ENCODE results near the gene RBBP8.

The RBBP8 gene

DNA sequence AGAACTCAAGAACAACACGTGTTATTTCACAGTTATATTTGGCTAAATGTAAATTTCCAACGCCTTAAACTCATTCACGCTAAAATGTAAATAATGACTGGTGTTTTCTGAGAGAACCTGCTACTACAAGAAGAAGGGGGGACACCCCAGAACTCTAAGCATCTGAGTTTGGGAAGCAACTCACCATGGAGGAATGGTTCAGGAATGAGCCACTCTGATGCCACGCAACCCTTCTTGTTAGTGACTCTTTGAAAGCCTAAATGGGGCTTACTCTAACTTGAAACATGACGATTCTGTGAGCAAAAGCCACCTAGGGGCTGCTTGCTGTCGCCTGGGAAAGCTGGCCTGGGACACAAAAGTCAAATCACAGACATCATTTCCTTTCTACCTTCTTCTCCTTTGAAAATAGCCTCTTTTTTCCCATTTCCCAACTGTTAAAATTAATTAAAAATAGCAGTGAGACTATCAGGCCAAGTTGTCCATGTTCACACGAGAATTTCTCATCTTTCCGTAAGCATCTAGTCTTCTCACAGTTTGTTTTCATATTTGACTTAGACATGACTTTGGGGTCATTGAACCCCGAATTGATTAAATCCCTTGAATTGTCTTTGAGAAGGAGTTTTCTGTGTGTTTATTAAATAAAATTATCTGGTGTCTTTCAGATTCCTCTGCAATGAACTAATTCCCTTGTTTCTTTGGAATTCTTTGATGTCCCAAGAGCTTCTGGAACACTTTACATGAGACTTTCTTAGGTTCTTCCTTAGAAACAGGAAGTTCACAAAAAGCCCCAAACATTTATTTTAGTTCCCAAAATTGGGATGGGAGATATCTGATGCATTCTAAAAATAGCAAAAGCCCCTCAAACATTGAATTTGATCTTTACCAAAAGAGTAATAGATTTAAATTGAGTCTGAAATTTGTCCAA lies 126.7 kb downstream of the RBBP8 start:
- FAIRE-seq (no peak), DNase-seq (ENCODE audit: low spot score) (no peak)

DNA sequence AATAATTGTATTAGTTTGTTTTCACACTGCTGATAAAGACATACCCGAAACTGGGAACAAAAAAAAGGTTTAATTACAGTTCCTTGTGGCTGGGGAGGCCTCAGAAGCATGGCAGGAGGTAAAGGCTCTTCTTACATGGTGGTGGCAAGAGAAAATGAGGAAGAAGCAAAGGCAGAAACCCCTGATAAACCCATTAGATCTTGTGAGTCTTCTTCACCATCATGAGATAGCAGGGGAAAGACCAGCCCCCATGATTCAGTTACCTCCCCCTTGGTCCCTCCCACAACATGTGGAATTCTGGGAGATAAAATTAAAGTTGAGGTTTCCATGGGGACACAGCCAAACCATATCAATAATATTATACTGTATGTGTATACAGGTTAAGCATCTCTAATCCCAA lies 128.9 kb downstream of the RBBP8 start:
- no peak for FAIRE-seq
- no peak for DNase-seq (ENCODE audit: low spot score)

DNA sequence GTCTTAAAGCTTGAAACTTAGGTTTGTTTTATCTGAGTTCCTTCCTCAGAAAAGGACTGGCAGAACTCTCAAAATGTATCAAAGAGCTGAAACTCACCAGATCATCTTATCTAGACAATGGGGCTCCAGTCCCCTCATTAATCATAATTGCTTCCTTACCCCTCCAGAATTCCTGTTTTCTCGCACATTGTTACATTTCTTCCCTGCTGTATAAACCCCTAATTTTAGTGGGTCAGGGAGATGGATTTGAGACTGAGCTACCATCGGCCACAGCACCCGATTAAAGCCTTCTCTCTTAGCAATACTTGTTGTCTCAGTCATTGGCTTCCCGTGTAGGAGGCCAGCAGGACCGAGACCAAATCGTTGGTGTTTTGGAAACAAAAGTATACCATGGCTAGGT lies 130.4 kb downstream of the RBBP8 start:
- DNase-seq (ENCODE audit: low spot score), result no peak
- no peak for FAIRE-seq

DNA sequence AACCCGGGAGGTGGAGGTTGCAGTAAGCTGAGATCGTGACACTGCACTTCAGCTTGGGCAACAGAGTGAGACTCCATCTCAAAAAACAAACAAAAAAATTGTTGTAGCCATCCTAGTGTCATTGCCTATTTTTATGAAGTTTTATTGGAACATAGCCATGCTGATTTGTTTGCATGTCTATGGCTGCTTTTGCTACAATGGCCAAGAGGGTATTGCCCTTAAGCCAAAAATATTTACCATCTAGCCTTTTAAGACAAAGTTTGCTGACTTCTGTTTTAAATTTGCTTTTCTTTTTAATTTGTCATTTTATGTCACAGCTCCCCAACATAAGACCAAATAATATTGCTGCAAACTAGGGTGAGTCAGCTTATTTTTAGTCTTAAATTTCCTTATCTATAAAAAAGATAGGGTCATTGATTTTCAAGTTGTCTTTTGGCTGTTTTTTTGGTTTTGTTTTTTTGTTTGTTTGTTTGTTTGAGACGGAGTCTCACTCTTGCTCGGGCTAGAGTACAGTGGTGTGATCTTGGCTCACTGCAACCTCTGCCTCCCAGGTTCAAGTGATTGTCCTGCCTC lies 132.2 kb downstream of the RBBP8 start:
- no peak for FAIRE-seq
- DNase-seq (ENCODE audit: low spot score), result no peak

DNA sequence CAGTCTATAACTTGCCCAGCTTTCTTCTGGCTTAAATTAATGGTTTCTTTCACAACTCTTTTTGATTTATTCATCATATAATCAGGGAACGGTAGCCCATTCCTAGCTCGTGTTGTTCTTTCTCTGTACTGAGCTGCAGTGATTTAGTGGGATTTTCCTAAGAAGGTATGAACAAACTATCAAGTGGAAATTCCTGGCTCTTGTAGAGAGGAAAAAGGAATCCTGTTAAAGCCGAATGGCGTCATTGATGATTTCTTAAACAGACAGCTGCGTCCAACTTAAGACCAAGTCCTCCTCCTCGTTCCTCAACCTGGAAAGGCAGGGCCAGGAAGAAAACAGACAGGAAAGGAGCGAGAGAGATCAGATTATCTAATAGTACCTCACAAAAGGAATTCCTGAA lies 132.9 kb downstream of the RBBP8 start:
- FAIRE-seq (no peak), DNase-seq (ENCODE audit: low spot score) (no peak)

DNA sequence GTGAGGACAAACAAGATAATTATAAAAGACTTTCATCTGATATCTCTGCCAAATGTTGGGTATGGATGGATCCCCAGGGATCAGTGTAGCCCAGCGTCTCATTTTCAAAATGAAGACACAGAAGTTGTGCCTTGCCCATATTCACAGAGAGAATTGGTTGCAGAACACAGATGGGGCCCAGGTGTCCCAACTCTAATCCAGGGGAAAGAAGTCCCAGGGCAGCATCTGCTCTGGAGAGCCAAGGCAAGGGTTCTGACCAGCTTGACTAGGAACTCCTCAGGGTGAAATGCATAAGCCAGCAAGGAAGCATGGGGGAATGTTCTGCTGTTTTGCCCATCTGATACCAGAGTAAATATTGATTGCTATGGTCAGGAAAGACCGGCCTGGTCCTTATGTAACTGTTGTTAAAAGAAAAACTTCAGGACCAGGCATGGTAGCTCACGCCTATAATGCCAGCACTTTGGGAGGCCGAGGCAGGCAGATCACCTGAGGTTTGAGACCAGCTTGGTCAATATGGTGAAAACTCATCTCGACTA lies 133.4 kb downstream of the RBBP8 start:
- no peak for DNase-seq (ENCODE audit: low spot score)
- FAIRE-seq, result no peak

DNA sequence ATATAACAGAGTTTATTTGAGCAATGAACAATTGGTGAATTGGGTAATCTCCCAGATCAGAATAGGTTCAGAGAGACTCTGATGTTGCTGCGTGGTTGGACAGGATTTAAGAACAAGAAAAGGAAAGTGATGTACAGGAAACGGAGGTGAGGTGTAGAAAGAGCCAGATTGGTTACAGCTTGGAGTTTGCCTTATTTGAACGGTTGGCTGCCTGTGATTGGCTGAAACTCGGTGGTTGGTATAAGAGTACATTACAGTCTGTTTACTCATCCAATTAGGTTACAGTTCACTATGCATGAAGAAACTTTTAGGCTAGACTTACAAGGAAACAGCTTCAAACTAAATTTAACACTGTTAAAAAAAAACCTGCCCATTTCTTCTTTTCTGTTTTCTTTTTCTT lies 134.1 kb downstream of the RBBP8 start:
- FAIRE-seq (no peak), DNase-seq (ENCODE audit: low spot score) (peak; percentile 37)

DNA sequence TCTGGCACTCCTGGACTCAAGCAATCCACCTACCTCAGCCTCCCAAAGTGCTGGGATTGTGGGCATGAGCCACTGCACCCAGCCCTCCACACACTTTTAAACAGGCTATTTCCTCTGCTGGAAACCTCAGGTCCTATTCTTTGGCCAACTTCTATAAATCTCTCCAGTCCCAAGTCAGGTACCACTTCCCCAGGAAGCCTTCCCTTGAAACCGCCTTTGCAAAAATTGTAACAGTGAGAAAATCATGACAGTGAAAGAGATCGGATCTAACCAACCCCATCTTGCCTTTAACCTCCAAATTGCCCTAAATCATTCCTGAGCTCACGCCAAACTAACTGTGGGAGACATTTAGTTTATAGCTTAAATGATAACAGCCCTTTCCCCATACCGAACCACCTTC lies 134.9 kb downstream of the RBBP8 start:
- no peak for DNase-seq (ENCODE audit: low spot score)
- no peak for FAIRE-seq

DNA sequence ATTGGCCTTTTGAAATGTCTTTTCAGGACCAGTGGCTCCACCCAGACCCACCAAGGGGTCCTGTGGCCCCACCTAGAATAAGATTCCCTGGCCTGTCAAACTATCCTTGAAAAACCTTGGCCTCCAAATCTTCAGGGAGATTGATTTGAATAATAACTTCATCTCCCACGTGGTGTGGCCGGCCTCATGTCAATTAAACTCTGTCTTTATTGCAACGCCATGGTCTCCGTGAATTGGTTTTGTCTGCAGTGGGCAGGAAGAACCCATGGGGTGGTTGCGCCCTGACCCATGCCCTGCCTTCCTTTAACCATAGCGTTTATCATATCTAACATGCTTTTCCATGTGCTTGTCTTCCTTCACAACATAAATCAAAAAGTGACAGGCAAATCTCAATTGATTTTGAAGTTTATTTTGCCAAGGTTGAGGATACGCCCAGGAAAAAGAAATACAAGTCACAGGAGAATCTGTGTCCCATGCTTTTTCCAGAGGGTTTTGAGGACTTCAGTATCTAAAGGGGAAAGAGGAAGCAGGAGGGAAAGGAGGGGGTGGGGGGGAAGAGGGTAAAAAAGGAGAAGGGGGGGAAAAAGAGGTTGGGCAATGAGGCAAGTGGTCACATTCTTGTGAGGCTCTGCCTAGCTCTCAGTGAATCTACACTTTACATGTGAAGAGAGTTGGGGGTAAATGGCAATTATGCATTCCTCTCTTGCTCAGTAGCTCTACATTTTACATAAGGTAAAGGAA lies 135.6 kb downstream of the RBBP8 start:
- no peak for FAIRE-seq

DNA sequence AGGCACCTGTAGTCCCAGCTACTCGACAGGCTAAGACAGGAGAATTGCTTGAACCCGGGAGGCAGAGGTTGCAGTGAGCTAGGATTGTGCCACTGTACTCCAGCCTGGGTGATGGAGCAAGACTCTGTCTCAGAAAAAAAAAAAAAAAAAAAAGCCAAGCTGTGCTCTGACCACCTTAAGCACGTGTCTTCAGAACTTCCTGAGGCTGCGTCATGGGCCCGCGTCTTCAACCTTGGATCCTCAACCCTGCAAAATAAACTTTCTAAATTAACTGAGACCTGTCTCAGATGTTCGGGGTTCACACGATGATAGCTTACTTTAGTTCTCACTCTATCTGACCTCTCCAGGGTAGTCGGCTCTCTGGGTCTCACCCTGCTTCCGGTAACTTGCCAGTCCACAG lies 136.4 kb downstream of the RBBP8 start:
- FAIRE-seq, result no peak

More for the DNA sequence above, 135.6 kb downstream of the RBBP8 start:
- no peak for DNase-seq (ENCODE audit: low spot score)

DNA sequence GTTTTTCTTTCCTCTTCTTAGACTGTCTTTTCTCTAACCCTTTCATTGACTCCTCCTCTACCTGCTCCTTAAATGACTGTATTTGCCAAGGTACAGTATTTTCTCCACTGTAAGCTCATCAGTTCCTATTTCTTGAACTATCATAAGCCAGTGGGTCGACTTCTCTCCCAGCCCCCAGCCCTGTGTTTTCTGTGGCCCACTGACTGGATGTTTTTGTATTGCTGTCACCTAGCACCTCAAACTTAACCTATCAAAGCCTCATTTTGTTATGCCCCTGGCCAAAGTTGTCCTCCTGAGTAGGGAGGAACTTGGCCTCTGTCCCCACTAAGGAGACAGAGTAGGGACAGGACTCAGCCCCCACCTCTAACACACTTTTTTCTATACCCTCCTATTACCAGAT lies 136.8 kb downstream of the RBBP8 start:
- FAIRE-seq (no peak), DNase-seq (ENCODE audit: low spot score) (no peak)

More for the DNA sequence above, 136.4 kb downstream of the RBBP8 start:
- DNase-seq (ENCODE audit: low spot score), result no peak

DNA sequence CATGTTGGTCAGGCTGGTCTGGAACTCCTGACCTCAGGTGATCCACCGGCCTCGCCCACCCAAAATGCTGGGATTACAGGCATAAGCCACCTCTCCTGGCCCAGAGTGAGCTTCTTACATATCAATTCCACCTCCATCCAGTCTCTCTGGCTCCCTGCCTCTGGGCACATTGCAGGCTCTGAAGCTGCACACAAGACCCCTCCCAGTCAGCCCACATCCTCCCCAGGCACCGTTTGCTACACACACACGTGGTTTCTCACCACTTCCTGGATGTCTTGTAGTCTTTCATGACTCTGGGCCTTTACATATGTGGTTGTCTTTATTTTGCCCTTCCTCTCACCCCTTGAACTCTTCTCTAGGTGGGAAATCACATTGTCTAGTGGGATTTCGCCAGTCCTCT lies 138.2 kb downstream of the RBBP8 start:
- FAIRE-seq (no peak), DNase-seq (ENCODE audit: low spot score) (peak; percentile 21)

DNA sequence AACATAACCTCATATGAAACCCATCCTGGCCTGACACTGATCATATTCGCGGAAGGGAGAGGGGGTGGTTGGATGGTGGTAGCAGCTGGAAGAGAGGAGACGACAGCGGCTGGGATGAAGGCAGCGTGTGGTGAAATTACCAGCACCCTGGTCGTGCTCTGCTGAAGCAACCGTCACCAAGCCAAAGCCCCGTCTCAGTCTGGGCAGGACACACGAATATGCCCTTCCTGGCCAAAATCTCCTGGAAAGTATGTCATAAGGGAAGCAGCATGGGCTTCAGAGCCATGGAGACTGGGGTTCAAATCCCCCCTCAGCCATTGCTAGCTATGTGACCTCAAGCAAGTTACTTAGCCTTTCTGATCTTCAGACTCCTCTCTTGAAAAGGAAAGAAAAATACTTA lies 139.0 kb downstream of the RBBP8 start:
- no peak for FAIRE-seq
- no peak for DNase-seq (ENCODE audit: low spot score)

DNA sequence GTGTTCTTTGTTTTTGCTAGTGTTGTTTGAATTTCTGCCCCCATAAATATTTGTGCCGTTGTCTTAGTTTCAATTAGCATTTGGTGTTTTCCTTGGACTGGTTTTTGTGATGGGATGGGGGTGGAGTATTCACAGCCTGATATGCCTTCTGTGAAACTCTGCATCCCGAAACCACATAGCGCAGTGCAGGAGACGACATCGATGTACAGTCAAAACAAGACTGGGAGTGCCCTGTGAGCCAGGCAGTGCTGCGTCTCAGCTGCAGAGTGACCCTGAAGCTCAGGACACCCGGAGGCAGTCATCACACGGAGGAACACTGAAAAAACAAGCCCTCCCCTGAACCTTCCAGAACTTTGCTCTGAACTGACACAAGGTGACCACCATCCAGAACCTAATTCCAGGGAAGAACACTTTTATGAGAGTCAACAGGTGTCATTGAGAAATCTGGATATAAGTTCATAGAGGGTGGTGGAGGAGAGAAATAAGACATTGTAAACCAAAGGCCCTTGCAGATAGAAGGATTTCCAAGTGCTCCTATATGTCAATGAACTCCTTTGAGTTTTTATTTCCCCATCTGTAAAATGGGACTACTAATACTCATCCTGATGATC lies 141.0 kb downstream of the RBBP8 start:
- DNase-seq (ENCODE audit: low spot score) (no peak), FAIRE-seq (no peak)
